Activated CD4-positive, alpha-beta T cell treated with anti-CD3 and anti-CD28 coated beads for 36 hours (primary cell): ENCODE results near the gene TNC. TPM values are rescaled to one million over a fixed set of nuclear protein-coding genes. Genes with fewer than 3 reads are reported as not detected.

ENCODE experiments used
- ATAC-seq: fragments of 200-7000 bp; cut with Tn5 transposase; one replicate; pipeline ENCODE4 v1.10.0; 2021; ENCODE audit warnings: mild to moderate bottlenecking, moderate library complexity
- CTCF ChIA-PET: fragments of 350-600 bp; sonication (Branson Sonifier 250); formaldehyde crosslinking; loops from one replicate; lab custom pipeline; 2021; ENCODE audit warnings: antibody characterized with exemption; lab: Charles Lee
- POLR2A ChIA-PET: fragments of 350-600 bp; sonication (Branson Sonifier 250); formaldehyde crosslinking; loops from one replicate; lab custom pipeline; 2021; ENCODE audit warnings: antibody characterized with exemption, inconsistent platforms; lab: Charles Lee
- DNase-seq: peaks from one replicate; pipeline ENCODE4 v3.0.0-alpha.2; 2020
- H3K27ac Mint-ChIP-seq: one replicate; pipeline ENCODE4 v1.8.0; 2021; ENCODE audit warnings: mixed read lengths
- H3K27me3 Mint-ChIP-seq: one replicate; pipeline ENCODE4 v1.8.0; 2021; ENCODE audit warnings: mixed read lengths
- H3K36me3 Mint-ChIP-seq: one replicate; pipeline ENCODE4 v1.8.0; 2021; ENCODE audit warnings: low read depth, mixed read lengths
- H3K4me1 Mint-ChIP-seq: one replicate; pipeline ENCODE4 v1.8.0; 2021; ENCODE audit warnings: mixed read lengths
- H3K4me3 Mint-ChIP-seq: one replicate; pipeline ENCODE4 v1.8.0; 2021; ENCODE audit warnings: mild to moderate bottlenecking, moderate library complexity, mixed read lengths
- H3K9me3 Mint-ChIP-seq: one replicate; pipeline ENCODE4 v1.8.0; 2021; ENCODE audit warnings: low read depth, mixed read lengths
- intact Hi-C, 2 experiments: fragments of 100-400 bp; cut with DNase I in 1 of 2; cut with micrococcal nuclease in 1 of 2; formaldehyde crosslinking; loops; one replicate each; pipeline versions ENCODE4 v1.14.2 to v1.15.1; 2022 to 2024; cut with DNase I, micrococcal nuclease
- total RNA-seq, 2 experiments: library from RNA; stranded (reverse); gene quantifications; one replicate each; pipeline ENCODE4 v1.2.3, GENCODE V29; 2021

The TNC gene
- total RNA-seq, 2 experiments from 2014 or later, result 0.11 to 0.90 TPM

GRCh38 chr9:115071176-115071575 lies 46.8 kb downstream of the TNC start:
- ChIA-PET CTCF (no interaction called here), POLR2A (no interaction called here)
- no peak overlapping the region for H3K4me3 Mint-ChIP-seq
- H3K9me3 Mint-ChIP-seq, result no peaks in the 10 kb centered on the region
- DNase-seq, result no peak
- peaks cover 11% of the 10 kb centered on the region for H3K27me3 Mint-ChIP-seq
- no peak overlapping the region for H3K27ac Mint-ChIP-seq
- no peaks in the 10 kb centered on the region for H3K4me1 Mint-ChIP-seq
- no peak for ATAC-seq
- intact Hi-C loops, result no loop called here
- no peaks in the 10 kb centered on the region for H3K36me3 Mint-ChIP-seq

- Mint-ChIP-seq H3K27me3 (peaks cover 18% of the 10 kb centered on the region), H3K9me3 (no peaks in the 10 kb centered on the region), H3K4me1 (no peaks in the 10 kb centered on the region), H3K4me3 (no peak overlapping the region), H3K36me3 (no peaks in the 10 kb centered on the region), H3K27ac (no peak overlapping the region)
- no peak for DNase-seq
- ChIA-PET CTCF (no interaction called here), POLR2A (no interaction called here)
- ATAC-seq, result no peak
- intact Hi-C loops, result no loop called here
Observed at GRCh38 chr9:115069771-115070170, 48.2 kb downstream of the TNC start.

- CTCF ChIA-PET, result no interaction called here
- no peak for DNase-seq
- Mint-ChIP-seq H3K4me3 (no peak overlapping the region), H3K27me3 (peaks cover 19% of the 10 kb centered on the region), H3K4me1 (no peaks in the 10 kb centered on the region), H3K36me3 (no peaks in the 10 kb centered on the region), H3K9me3 (no peaks in the 10 kb centered on the region), H3K27ac (no peak overlapping the region)
- ATAC-seq, result no peak
- POLR2A ChIA-PET, result no interaction called here
- intact Hi-C loops, result no loop called here
Observed at GRCh38 chr9:115069302-115069701, 48.7 kb downstream of the TNC start.

- intact Hi-C loops, result no loop called here
- Mint-ChIP-seq H3K4me3 (no peak overlapping the region), H3K9me3 (no peaks in the 10 kb centered on the region), H3K4me1 (peaks cover 2% of the 10 kb centered on the region), H3K27ac (no peak overlapping the region), H3K36me3 (no peaks in the 10 kb centered on the region), H3K27me3 (peaks cover 21% of the 10 kb centered on the region)
- ChIA-PET POLR2A (no interaction called here), CTCF (no interaction called here)
- ATAC-seq, result no peak
- DNase-seq, result no peak
Observed at GRCh38 chr9:115068031-115068430, 49.9 kb downstream of the TNC start.

GRCh38 chr9:115063058-115063845 lies 54.7 kb downstream of the TNC start:
- H3K4me1 Mint-ChIP-seq, result peaks cover 2% of the 10 kb centered on the region
- H3K9me3 Mint-ChIP-seq, result no peaks in the 10 kb centered on the region
- POLR2A ChIA-PET, result no interaction called here
- CTCF ChIA-PET, result no interaction called here
- ATAC-seq, result no peak
- intact Hi-C loops, result no loop called here
- no peak overlapping the region for H3K4me3 Mint-ChIP-seq
- peaks cover 19% of the 10 kb centered on the region for H3K27me3 Mint-ChIP-seq
- no peaks in the 10 kb centered on the region for H3K36me3 Mint-ChIP-seq
- no peak overlapping the region for H3K27ac Mint-ChIP-seq
- no peak for DNase-seq

GRCh38 chr9:115058684-115059315 lies 59.2 kb downstream of the TNC start:
- H3K27me3 Mint-ChIP-seq, result peaks cover 32% of the 10 kb centered on the region
- no peaks in the 10 kb centered on the region for H3K36me3 Mint-ChIP-seq
- ChIA-PET POLR2A (no interaction called here), CTCF (no interaction called here)
- intact Hi-C loops, result no loop called here
- peaks cover 2% of the 10 kb centered on the region for H3K4me1 Mint-ChIP-seq
- H3K4me3 Mint-ChIP-seq, result no peak overlapping the region
- ATAC-seq (no peak), DNase-seq (no peak)
- no peaks in the 10 kb centered on the region for H3K9me3 Mint-ChIP-seq
- no peak overlapping the region for H3K27ac Mint-ChIP-seq

- Mint-ChIP-seq H3K27me3 (peaks cover 32% of the 10 kb centered on the region), H3K36me3 (no peaks in the 10 kb centered on the region), H3K4me3 (no peak overlapping the region), H3K27ac (no peak overlapping the region), H3K4me1 (no peaks in the 10 kb centered on the region), H3K9me3 (no peaks in the 10 kb centered on the region)
- no peak for ATAC-seq
- ChIA-PET CTCF (no interaction called here), POLR2A (no interaction called here)
- no peak for DNase-seq
- intact Hi-C loops, result no loop called here
Observed at GRCh38 chr9:115058175-115058574, 59.8 kb downstream of the TNC start.

GRCh38 chr9:115057559-115057958 lies 60.4 kb downstream of the TNC start:
- Mint-ChIP-seq H3K4me3 (no peak overlapping the region), H3K36me3 (no peaks in the 10 kb centered on the region), H3K4me1 (no peaks in the 10 kb centered on the region), H3K27ac (no peak overlapping the region), H3K27me3 (peaks cover 37% of the 10 kb centered on the region), H3K9me3 (no peaks in the 10 kb centered on the region)
- POLR2A ChIA-PET, result no interaction called here
- ATAC-seq (no peak), DNase-seq (no peak)
- intact Hi-C loops, result no loop called here
- CTCF ChIA-PET, result no interaction called here

GRCh38 chr9:115050002-115050490 lies 67.9 kb downstream of the TNC start:
- Mint-ChIP-seq H3K27me3 (peaks cover 26% of the 10 kb centered on the region), H3K9me3 (no peaks in the 10 kb centered on the region), H3K27ac (no peak overlapping the region), H3K36me3 (no peaks in the 10 kb centered on the region), H3K4me1 (no peaks in the 10 kb centered on the region), H3K4me3 (no peak overlapping the region)
- ChIA-PET POLR2A (no interaction called here), CTCF (interaction anchor here (0.6 to 1.0 kb wide), 2 partner anchors 35 to 369 kb away, joined by 3 read pairs; no protein-coding TSS in a partner anchor)
- DNase-seq (no peak), ATAC-seq (no peak)
- intact Hi-C loops, result no loop called here

GRCh38 chr9:115046824-115047223 lies 71.1 kb downstream of the TNC start:
- intact Hi-C loops, result no loop called here
- POLR2A ChIA-PET, result no interaction called here

GRCh38 chr9:115046199-115046598 lies 71.8 kb downstream of the TNC start:
- no peak for ATAC-seq
- intact Hi-C loops, result no loop called here
- Mint-ChIP-seq H3K27me3 (peaks cover 16% of the 10 kb centered on the region), H3K4me3 (no peak overlapping the region), H3K9me3 (no peaks in the 10 kb centered on the region), H3K36me3 (no peaks in the 10 kb centered on the region), H3K4me1 (peaks cover 15% of the 10 kb centered on the region), H3K27ac (no peak overlapping the region)
- ChIA-PET CTCF (interaction anchor here (0.5 kb wide), 1 partner anchor 404 kb away, joined by 3 read pairs; no protein-coding TSS in a partner anchor), POLR2A (no interaction called here)
- no peak for DNase-seq

More at GRCh38 chr9:115046824-115047223, 71.1 kb downstream of the TNC start:
- DNase-seq, result no peak
- peaks cover 15% of the 10 kb centered on the region for H3K4me1 Mint-ChIP-seq
- no peaks in the 10 kb centered on the region for H3K9me3 Mint-ChIP-seq
- CTCF ChIA-PET, result no interaction called here
- H3K27me3 Mint-ChIP-seq, result peaks cover 17% of the 10 kb centered on the region
- no peak for ATAC-seq
- no peaks in the 10 kb centered on the region for H3K36me3 Mint-ChIP-seq
- no peak overlapping the region for H3K27ac Mint-ChIP-seq
- no peak overlapping the region for H3K4me3 Mint-ChIP-seq

GRCh38 chr9:115043632-115044031 lies 74.3 kb downstream of the TNC start:
- Mint-ChIP-seq H3K9me3 (no peaks in the 10 kb centered on the region), H3K27ac (peak overlapping the region; percentile 9), H3K4me3 (no peak overlapping the region), H3K4me1 (peaks cover 15% of the 10 kb centered on the region), H3K36me3 (no peaks in the 10 kb centered on the region), H3K27me3 (peaks cover 16% of the 10 kb centered on the region)
- DNase-seq (no peak), ATAC-seq (no peak)
- ChIA-PET CTCF (no interaction called here), POLR2A (interaction anchor here (0.6 kb wide), 1 partner anchor 164 kb away, joined by 4 read pairs; no protein-coding TSS in a partner anchor)
- intact Hi-C loops, result no loop called here
